HG03354 (cell line): ENCODE data around the gene ENTR1.
A peak's percentile ranks its signal among the peaks of the same experiment; 100 is the strongest.

Source experiments
- ATAC-seq: cut with Tn5 transposase; IDR thresholded peaks from one replicate; pipeline ENCODE4 v1.9.1; 2021; ENCODE audit warnings: mild to moderate bottlenecking; ENCODE audit not compliant: unreplicated experiment, poor library complexity, severe bottlenecking

The ENTR1 gene

GRCh38 chr9:136365775-136366222 lies 44.6 kb downstream of the ENTR1 start:
- ATAC-seq, result no peak

GRCh38 chr9:136364942-136365774 lies 45.3 kb downstream of the ENTR1 start:
- no peak for ATAC-seq

- ATAC-seq, result no peak
Measured at GRCh38 chr9:136363949-136364748, 46.3 kb downstream of the ENTR1 start.

- ATAC-seq, result peak; percentile 77
Measured at GRCh38 chr9:136363106-136363948, 47.1 kb downstream of the ENTR1 start, which contains the start of gene DNLZ. Gene DNLZ, minus strand, starts transcription at chr9:136363744. Its CDS starts 30 bp downstream, at chr9:136363714.

GRCh38 chr9:136362450-136362784 lies 48.0 kb downstream of the ENTR1 start:
- no peak for ATAC-seq

- ATAC-seq, result no peak
Measured at GRCh38 chr9:136361754-136362449, 48.5 kb downstream of the ENTR1 start.

- ATAC-seq, result no peak
Measured at GRCh38 chr9:136361047-136361753, 49.2 kb downstream of the ENTR1 start.

GRCh38 chr9:136359774-136360718 lies 50.4 kb downstream of the ENTR1 start:
- no peak for ATAC-seq

GRCh38 chr9:136358888-136359287 lies 51.5 kb downstream of the ENTR1 start:
- ATAC-seq, result no peak

- ATAC-seq, result no peak
Measured at GRCh38 chr9:136358016-136358415, 52.4 kb downstream of the ENTR1 start.

- no peak for ATAC-seq
Measured at GRCh38 chr9:136357202-136357725, 53.1 kb downstream of the ENTR1 start.

GRCh38 chr9:136355616-136356557 lies 54.5 kb downstream of the ENTR1 start:
- ATAC-seq, result no peak

GRCh38 chr9:136354592-136355085 lies 55.8 kb downstream of the ENTR1 start:
- ATAC-seq, result no peak

- no peak for ATAC-seq
Measured at GRCh38 chr9:136353757-136354488, 56.5 kb downstream of the ENTR1 start.

GRCh38 chr9:136353088-136353487 lies 57.3 kb downstream of the ENTR1 start:
- ATAC-seq, result no peak

- ATAC-seq, result no peak
Measured at GRCh38 chr9:136352682-136353081, 57.7 kb downstream of the ENTR1 start.
